GM21390 (cell line): ENCODE measurements around the gene TMEM185A.
"Not testable (repeated sequence)": the region's sequence is repeated elsewhere in the genome, so short reads cannot be mapped to it uniquely, and the experiment has no call there.

Experiments used
- ATAC-seq: cut with Tn5 transposase; IDR thresholded peaks from one replicate; pipeline ENCODE4 v1.9.1; 2021; ENCODE audit not compliant: unreplicated experiment

The TMEM185A gene

GRCh38 chrX:149551939-149552248 is 79.7 kb downstream of the TMEM185A start:
- not testable (repeated sequence) for ATAC-seq

GRCh38 chrX:149551245-149551938 is 80.2 kb downstream of the TMEM185A start:
- ATAC-seq = not testable (repeated sequence)

- ATAC-seq = not testable (repeated sequence)
Observed at GRCh38 chrX:149550454-149550853, 81.1 kb downstream of the TMEM185A start.

GRCh38 chrX:149549701-149550100 is 81.9 kb downstream of the TMEM185A start, which contains the start of gene HSFX3:
Gene HSFX3 (minus strand): TSS chrX:149549924. CDS start chrX:149549852, 72 bp downstream.
- not testable (repeated sequence) for ATAC-seq

- not testable (repeated sequence) for ATAC-seq
Observed at GRCh38 chrX:149547782-149548181, 83.8 kb downstream of the TMEM185A start.

GRCh38 chrX:149546962-149547361 is 84.6 kb downstream of the TMEM185A start:
- ATAC-seq = not testable (repeated sequence)
